WTC11 (cell line): Measurements from ENCODE around the gene MLH3. TPM values are rescaled to one million over a fixed set of nuclear protein-coding genes. Genes with fewer than 3 reads are reported as not detected.

ENCODE experiments used
- ATAC-seq: fragments of 200-7000 bp; cut with Tn5 transposase; 2 replicates; pipeline ENCODE4 v1.10.0; 2021; ENCODE audit warnings: mild to moderate bottlenecking, moderate library complexity
- CTCF ChIA-PET: fragments of 300-600 bp; sonication (Branson Sonifier 250); formaldehyde crosslinking; loops from one replicate; lab custom pipeline; 2021; ENCODE audit warnings: antibody characterized with exemption; lab: Charles Lee
- POLR2A ChIA-PET: fragments of 350-600 bp; sonication (Branson Sonifier 250); formaldehyde crosslinking; loops from one replicate; lab custom pipeline; 2021; ENCODE audit warnings: antibody characterized with exemption; lab: Charles Lee
- DNase-seq: peaks from one replicate; pipeline ENCODE4 v3.0.0; 2021; ENCODE audit warnings: low spot score
- H3K27ac Mint-ChIP-seq: 2 replicates; pipeline ENCODE4 v1.8.0; 2021; ENCODE audit warnings: mixed read lengths
- H3K27me3 Mint-ChIP-seq: 2 replicates; pipeline ENCODE4 v1.8.0; 2021; ENCODE audit warnings: low read depth, mild to moderate bottlenecking, moderate library complexity, mixed read lengths
- H3K36me3 Mint-ChIP-seq: 2 replicates; pipeline ENCODE4 v1.8.0; 2021; ENCODE audit warnings: mixed read lengths
- H3K4me1 Mint-ChIP-seq: 2 replicates; pipeline ENCODE4 v1.8.0; 2022; ENCODE audit warnings: mixed read lengths
- H3K4me3 Mint-ChIP-seq: 2 replicates; pipeline ENCODE4 v1.8.0; 2021; ENCODE audit warnings: mild to moderate bottlenecking, moderate library complexity, mixed read lengths
- H3K9me3 Mint-ChIP-seq: 2 replicates; pipeline ENCODE4 v1.8.0; 2021; ENCODE audit warnings: mixed read lengths
- ATF3 ChIP-seq: sonication (generic); formaldehyde crosslinking; conservative IDR thresholded peaks from 2 replicates; pipeline ENCODE4 v1.8.1; 2022; ENCODE audit warnings: mild to moderate bottlenecking, missing genetic modification reagents
- CDX4 ChIP-seq: fragments of 250-450 bp; sonication (Bioruptor Pico); IDR thresholded peaks from 2 replicates; pipeline ENCODE4 v1.9.0; 2021; ENCODE audit warnings: moderate library complexity, mild to moderate bottlenecking, inconsistent platforms, borderline replicate concordance
- GABPB1 ChIP-seq: sonication (generic); formaldehyde crosslinking; IDR thresholded peaks from 2 replicates; pipeline ENCODE4 v1.8.1; 2023; ENCODE audit warnings: mild to moderate bottlenecking, missing genetic modification reagents
- GRHL2 ChIP-seq: fragments of 250-450 bp; sonication (Bioruptor Pico); IDR thresholded peaks from 2 replicates; pipeline ENCODE4 v1.8.0; 2022; ENCODE audit warnings: mild to moderate bottlenecking, moderate library complexity; ENCODE audit not compliant: insufficient replicate concordance, severe bottlenecking
- IRF1 ChIP-seq: sonication (generic); formaldehyde crosslinking; IDR thresholded peaks from 2 replicates; pipeline ENCODE4 v1.8.0; 2023; ENCODE audit warnings: missing genetic modification reagents
- JAZF1 ChIP-seq: fragments of 250-450 bp; sonication (Bioruptor Pico); IDR thresholded peaks from 2 replicates; pipeline ENCODE4 v1.9.0; 2021; ENCODE audit warnings: moderate library complexity, mild to moderate bottlenecking, inconsistent platforms
- MAX ChIP-seq: sonication (generic); formaldehyde crosslinking; IDR thresholded peaks from 2 replicates; pipeline ENCODE4 v1.8.0; 2022; ENCODE audit warnings: mild to moderate bottlenecking, missing genetic modification reagents
- MYBL2 ChIP-seq: sonication (generic); formaldehyde crosslinking; IDR thresholded peaks from 2 replicates; pipeline ENCODE4 v1.8.1; 2023; ENCODE audit warnings: mild to moderate bottlenecking, moderate library complexity, missing genetic modification reagents
- NFATC4 ChIP-seq: fragments of 250-450 bp; sonication (Bioruptor Pico); IDR thresholded peaks from 2 replicates; pipeline ENCODE4 v1.9.0; 2021; ENCODE audit warnings: mild to moderate bottlenecking
- NR2C2 ChIP-seq: sonication (generic); formaldehyde crosslinking; IDR thresholded peaks from 2 replicates; pipeline ENCODE4 v1.8.0; 2022; ENCODE audit warnings: mild to moderate bottlenecking, missing genetic modification reagents
- NR3C1 ChIP-seq: sonication (generic); formaldehyde crosslinking; conservative IDR thresholded peaks from 2 replicates; pipeline ENCODE4 v1.8.1; 2023; ENCODE audit warnings: low read depth, mild to moderate bottlenecking, missing genetic modification reagents
- PRRX2 ChIP-seq: fragments of 250-450 bp; sonication (Bioruptor Pico); IDR thresholded peaks from 2 replicates; pipeline ENCODE4 v1.8.0; 2021; ENCODE audit warnings: mild to moderate bottlenecking
- ZNF219 ChIP-seq: sonication (generic); formaldehyde crosslinking; IDR thresholded peaks from 2 replicates; pipeline ENCODE4 v1.8.0; 2023; ENCODE audit warnings: missing genetic modification reagents, mild to moderate bottlenecking, borderline replicate concordance
- ZNF281 ChIP-seq: sonication (generic); formaldehyde crosslinking; IDR thresholded peaks from 2 replicates; pipeline ENCODE4 v1.8.0; 2023; ENCODE audit warnings: mild to moderate bottlenecking, missing genetic modification reagents
- ZNF317 ChIP-seq: sonication (generic); formaldehyde crosslinking; IDR thresholded peaks from 2 replicates; pipeline ENCODE4 v1.8.1; 2023; ENCODE audit warnings: low read depth, mild to moderate bottlenecking, moderate library complexity, missing genetic modification reagents, borderline replicate concordance
- ZNF416 ChIP-seq: fragments of 250-450 bp; sonication (Bioruptor Pico); IDR thresholded peaks from 2 replicates; pipeline ENCODE4 v1.9.0; 2021; ENCODE audit warnings: mild to moderate bottlenecking, inconsistent platforms
- ZNF423 ChIP-seq: fragments of 250-450 bp; sonication (Bioruptor Pico); IDR thresholded peaks from 2 replicates; pipeline ENCODE4 v2.1.2; 2022; ENCODE audit warnings: mild to moderate bottlenecking, moderate library complexity
- ZNF532 ChIP-seq: fragments of 250-450 bp; sonication (Bioruptor Pico); IDR thresholded peaks from 2 replicates; pipeline ENCODE4 v1.9.0; 2021; ENCODE audit warnings: mild to moderate bottlenecking, borderline replicate concordance
- total RNA-seq: library from RNA; stranded (reverse); gene quantifications from 3 replicates; pipeline ENCODE4 v1.2.3, GENCODE V29; 2021
- TF ChIP-seq, protein P1 (sequence below): fragments of 250-450 bp; sonication (Bioruptor Pico); conservative IDR thresholded peaks from 2 replicates; pipeline ENCODE4 v1.9.0; 2021; ENCODE audit warnings: mild to moderate bottlenecking
- TF ChIP-seq, protein P2 (sequence below): sonication (generic); formaldehyde crosslinking; IDR thresholded peaks from 2 replicates; pipeline ENCODE4 v1.8.0; 2022; ENCODE audit warnings: mild to moderate bottlenecking, missing genetic modification reagents

Gene MLH3
- total RNA-seq, 1 experiment from 2014 or later = 16.7 TPM

DNA sequence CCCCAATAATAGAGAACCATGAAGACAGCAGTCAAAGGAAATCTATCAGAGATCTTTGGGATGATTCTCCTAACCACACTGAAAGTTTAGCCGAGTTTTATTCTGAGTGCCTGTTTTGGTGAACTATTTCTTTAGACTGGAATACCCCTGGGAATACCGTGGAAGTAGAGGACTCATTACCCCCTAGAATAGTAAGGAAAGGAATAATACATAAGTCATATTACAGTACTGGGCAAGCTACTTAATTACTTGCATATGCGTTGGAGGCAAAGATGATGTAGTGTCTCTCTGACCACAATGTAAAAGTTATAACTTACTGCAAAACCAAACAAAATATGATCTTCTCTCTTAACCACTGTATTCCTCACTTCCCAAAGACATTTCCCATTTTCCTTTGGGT lies 43.6 kb upstream of the MLH3 start:
- Mint-ChIP-seq H3K4me1 (peaks cover 6% of the 10 kb centered on the region), H3K9me3 (no peaks in the 10 kb centered on the region), H3K4me3 (no peak overlapping the region), H3K36me3 (peaks cover 55% of the 10 kb centered on the region), H3K27ac (no peak overlapping the region), H3K27me3 (no peaks in the 10 kb centered on the region)
- ChIA-PET POLR2A (interaction anchor here (0.6 kb wide), 2 partner anchors 200 to 829 kb away, joined by 5 to 7 read pairs; no protein-coding TSS in a partner anchor), CTCF (no interaction called here)
- ATAC-seq (no peak), DNase-seq (no peak)
- TF ChIP-seq JAZF1 (no peak), CDX4 (CRISPR knock-in tag) (no peak), NR2C2 (CRISPR knock-in tag) (no peak)

- peak; percentile 53; the same call in 1 of the 2 replicates for ATAC-seq
- CTCF ChIA-PET = interaction anchor here (0.8 kb wide), 1 partner anchor 29 kb away, joined by 3 read pairs; the partner anchor contains the start of gene ACYP1
- H3K27me3 Mint-ChIP-seq = no peaks in the 10 kb centered on the region
- H3K27ac Mint-ChIP-seq = no peak overlapping the region
- no peak for DNase-seq
- peaks cover 44% of the 10 kb centered on the region for H3K36me3 Mint-ChIP-seq
- H3K9me3 Mint-ChIP-seq = no peaks in the 10 kb centered on the region
- TF ChIP-seq, protein P1, sequence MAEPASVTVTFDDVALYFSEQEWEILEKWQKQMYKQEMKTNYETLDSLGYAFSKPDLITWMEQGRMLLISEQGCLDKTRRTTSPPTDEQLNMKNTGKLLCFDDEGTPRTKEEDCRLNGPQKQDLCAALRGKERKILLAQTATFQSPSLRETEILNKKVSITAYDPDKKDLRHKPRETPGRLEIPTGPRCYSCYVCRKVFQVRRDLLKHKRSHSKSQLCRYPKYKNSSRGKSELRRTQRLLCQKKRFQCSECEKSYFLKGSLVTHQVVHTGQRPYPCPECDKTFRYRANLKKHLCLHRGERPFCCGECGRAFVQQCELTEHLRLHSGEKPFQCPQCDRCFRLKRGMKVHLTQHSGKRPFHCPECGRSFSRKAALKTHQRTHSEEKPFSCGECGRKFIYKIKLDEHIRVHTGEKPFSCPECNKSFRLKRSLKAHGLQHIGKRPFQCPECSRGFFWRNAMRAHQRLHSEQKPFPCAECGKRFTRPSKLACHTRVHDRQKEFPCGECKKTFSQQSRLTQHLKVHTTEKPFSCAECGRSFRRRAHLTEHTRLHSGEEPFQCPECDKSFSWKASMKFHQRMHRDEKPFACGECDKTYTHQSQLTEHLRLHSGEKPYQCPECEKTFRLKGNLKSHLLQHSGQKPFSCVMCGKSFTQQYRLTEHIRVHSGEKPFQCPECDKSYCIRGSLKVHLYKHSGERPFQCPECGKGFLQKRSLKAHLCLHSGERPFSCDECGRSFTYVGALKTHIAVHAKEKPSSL (CRISPR knock-in tag) = no peak
- peak; percentile 85; the same call in 1 of the 2 replicates for TF ChIP-seq ZNF423
- TF ChIP-seq, all 79 proteins: peak for 1
- POLR2A ChIA-PET = no interaction called here
- peaks cover 6% of the 10 kb centered on the region for H3K4me1 Mint-ChIP-seq
- no peak overlapping the region for H3K4me3 Mint-ChIP-seq
These were observed 41.4 kb upstream of the MLH3 start for GRCh38 chr14:75092698-75093097.

GRCh38 chr14:75091251-75091650 lies 40.0 kb upstream of the MLH3 start:
- ChIA-PET POLR2A (no interaction called here), CTCF (no interaction called here)
- Mint-ChIP-seq H3K9me3 (no peaks in the 10 kb centered on the region), H3K4me1 (peaks cover 6% of the 10 kb centered on the region), H3K27me3 (no peaks in the 10 kb centered on the region), H3K27ac (no peak overlapping the region), H3K36me3 (peaks cover 51% of the 10 kb centered on the region), H3K4me3 (no peak overlapping the region)
- DNase-seq (no peak), ATAC-seq (no peak)
- TF ChIP-seq NR3C1 (CRISPR knock-in tag) = no peak
- TF ChIP-seq, protein P2, sequence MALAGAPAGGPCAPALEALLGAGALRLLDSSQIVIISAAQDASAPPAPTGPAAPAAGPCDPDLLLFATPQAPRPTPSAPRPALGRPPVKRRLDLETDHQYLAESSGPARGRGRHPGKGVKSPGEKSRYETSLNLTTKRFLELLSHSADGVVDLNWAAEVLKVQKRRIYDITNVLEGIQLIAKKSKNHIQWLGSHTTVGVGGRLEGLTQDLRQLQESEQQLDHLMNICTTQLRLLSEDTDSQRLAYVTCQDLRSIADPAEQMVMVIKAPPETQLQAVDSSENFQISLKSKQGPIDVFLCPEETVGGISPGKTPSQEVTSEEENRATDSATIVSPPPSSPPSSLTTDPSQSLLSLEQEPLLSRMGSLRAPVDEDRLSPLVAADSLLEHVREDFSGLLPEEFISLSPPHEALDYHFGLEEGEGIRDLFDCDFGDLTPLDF (CRISPR knock-in tag) = no peak
- no peak for TF ChIP-seq GABPB1 (CRISPR knock-in tag)
- TF ChIP-seq ATF3 = no peak
- no peak for TF ChIP-seq ZNF416 (CRISPR knock-in tag)
- TF ChIP-seq ZNF219 (CRISPR knock-in tag) = no peak
- TF ChIP-seq ZNF317 (CRISPR knock-in tag) = no peak
- TF ChIP-seq ZNF281 = no peak
- no peak for TF ChIP-seq ZNF532 (CRISPR knock-in tag)
- TF ChIP-seq GRHL2 (CRISPR knock-in tag) = no peak
- TF ChIP-seq PRRX2 = no peak
- TF ChIP-seq MYBL2 = no peak
- TF ChIP-seq IRF1 (CRISPR knock-in tag) = no peak
- TF ChIP-seq MAX (CRISPR knock-in tag) = no peak
- TF ChIP-seq NFATC4 (CRISPR knock-in tag) = no peak
